Subcutaneous abdominal adipose tissue (tissue), 5 donors: ENCODE measurements around the gene SNX20.

Experiments used
- H3K27ac ChIP-seq: one replicate; pipeline ENCODE4 v1.7.0; 2013; ENCODE audit warnings: low read depth, mild to moderate bottlenecking, inconsistent platforms, low read length, moderate library complexity
- H3K27me3 ChIP-seq, 5 donors: one replicate each; pipeline ENCODE4 v1.7.0; 2013; ENCODE audit warnings: low read length in 5 of 5, inconsistent platforms in 1 of 5; ENCODE audit not compliant: control insufficient read depth in 5 of 5, insufficient read depth in 4 of 5
- H3K36me3 ChIP-seq, 5 donors: one replicate each; pipeline ENCODE4 v1.7.0; 2013; ENCODE audit warnings: low read length in 5 of 5; ENCODE audit not compliant: control insufficient read depth in 5 of 5, insufficient read depth in 5 of 5
- H3K4me1 ChIP-seq, 5 donors: one replicate each; pipeline ENCODE4 v1.7.0; 2013; ENCODE audit warnings: low read length in 5 of 5, mild to moderate bottlenecking in 3 of 5, moderate library complexity in 1 of 5; ENCODE audit not compliant: control insufficient read depth in 5 of 5, insufficient read depth in 5 of 5
- H3K4me3 ChIP-seq, 5 donors: one replicate each; pipeline ENCODE4 v1.7.0; 2013; ENCODE audit warnings: low read length in 5 of 5, low read depth in 1 of 5
- H3K9ac ChIP-seq, 5 donors: one replicate each; pipeline ENCODE4 v1.7.0; 2013; ENCODE audit warnings: low read length in 5 of 5, mild to moderate bottlenecking in 4 of 5, moderate library complexity in 3 of 5
- H3K9me3 ChIP-seq, 5 donors: one replicate each; pipeline ENCODE4 v1.7.0; 2013; ENCODE audit warnings: low read length in 5 of 5; ENCODE audit not compliant: control insufficient read depth in 5 of 5
- donor health status: healthy.
- donor health status: healthy.
- donor health status: healthy.
- donor health status: healthy.
- donor health status: healthy.

The SNX20 gene

DNA sequence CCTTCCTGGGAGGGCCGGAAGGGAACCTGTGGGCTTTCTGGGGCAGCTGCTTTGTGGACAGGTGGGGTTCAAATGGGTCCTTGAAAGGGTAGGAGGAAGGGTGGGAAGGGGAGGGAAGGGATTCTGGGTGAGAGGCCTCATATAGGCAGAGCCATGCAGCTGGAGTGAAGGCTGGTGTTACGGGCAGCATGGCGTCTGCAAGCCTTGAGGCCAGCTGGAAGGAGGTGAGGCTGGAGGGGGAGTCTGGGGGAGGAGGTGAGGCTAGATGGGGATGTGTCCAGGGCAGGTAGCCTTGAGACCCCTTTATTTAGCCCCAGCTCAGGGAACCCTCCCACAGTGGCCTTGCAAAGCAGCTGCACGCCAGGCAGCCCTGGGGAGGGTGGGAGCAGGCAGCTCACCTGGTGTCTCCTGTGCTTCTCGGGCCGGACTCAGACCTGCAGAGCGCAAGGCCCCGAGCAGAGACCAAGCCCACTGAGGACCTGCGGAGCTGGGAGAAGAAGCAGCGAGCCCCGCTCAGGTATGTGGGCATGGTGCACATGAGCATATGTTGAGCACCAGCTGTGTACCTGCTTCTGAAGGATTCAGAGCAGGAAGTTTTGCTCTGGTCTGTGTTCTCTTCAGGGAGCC lies 50.6 kb downstream of the SNX20 start:
- Histone ChIP-seq H3K27me3 (peaks cover 0 to 4% (median 0%) of the 10 kb centered on the region in 5 donors), H3K4me3 (no peak overlapping the region), H3K4me1 (peaks cover 0 to 8% (median 7%) of the 10 kb centered on the region in 5 donors), H3K9ac (no peak overlapping the region), H3K9me3 (no peaks in the 10 kb centered on the region), H3K36me3 (no peaks in the 10 kb centered on the region), H3K27ac (no peak overlapping the region)

DNA sequence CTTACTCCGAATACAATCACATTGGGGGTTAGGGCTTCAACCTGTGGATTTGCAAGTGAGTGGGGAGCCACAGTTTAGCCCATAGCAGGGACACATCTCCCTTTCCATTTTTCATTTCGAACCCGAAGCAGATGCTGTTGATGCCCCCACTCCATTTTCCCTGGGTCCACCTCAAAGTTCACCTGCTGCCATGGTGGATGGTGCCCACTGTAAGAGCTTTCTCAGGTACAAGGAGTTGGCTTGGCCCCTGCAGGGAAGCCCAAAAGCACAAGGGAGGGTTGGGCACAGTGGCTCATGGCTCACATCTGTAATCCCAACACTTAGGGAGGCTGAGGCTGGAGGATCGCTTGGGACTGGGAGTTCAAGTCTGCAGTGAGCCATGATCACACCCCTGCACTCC lies 51.8 kb downstream of the SNX20 start:
- H3K4me1 ChIP-seq: peaks cover 0 to 8% (median 7%) of the 10 kb centered on the region in 5 donors
- no peak overlapping the region for H3K27ac ChIP-seq
- H3K4me3 ChIP-seq: no peak overlapping the region
- H3K27me3 ChIP-seq: peaks cover 0 to 4% (median 0%) of the 10 kb centered on the region in 5 donors
- no peaks in the 10 kb centered on the region for H3K36me3 ChIP-seq
- no peaks in the 10 kb centered on the region for H3K9me3 ChIP-seq
- H3K9ac ChIP-seq: no peak overlapping the region

DNA sequence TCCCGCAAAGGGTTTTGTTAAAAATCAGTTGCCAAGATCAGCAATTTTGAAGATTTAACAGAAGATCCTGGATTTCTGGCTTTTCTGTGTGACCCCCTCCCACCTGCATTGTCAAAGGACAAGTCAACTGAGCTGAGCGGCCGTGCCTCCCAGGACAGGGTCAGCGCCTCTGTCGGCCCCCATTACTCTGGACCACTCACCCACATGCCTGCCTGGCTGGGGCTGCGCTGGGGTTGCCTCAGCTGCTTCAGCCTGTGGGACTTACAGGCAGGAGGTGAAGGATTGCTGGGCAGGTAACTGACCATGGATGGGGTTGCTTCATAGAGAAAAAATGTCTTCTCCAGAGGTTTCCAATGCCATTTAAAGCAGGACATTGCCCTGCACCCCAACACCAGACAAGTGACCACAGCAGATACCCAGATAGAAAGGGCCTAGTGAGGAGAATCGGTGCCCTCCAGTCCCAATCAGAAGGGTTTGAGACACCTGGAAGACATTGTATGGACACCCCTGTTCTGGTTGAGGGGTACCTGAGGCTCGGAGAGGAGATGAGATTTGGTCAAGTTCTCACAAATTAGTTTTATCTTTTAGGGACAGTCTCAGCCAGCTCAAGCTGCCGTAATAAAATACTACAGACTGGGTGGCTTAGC lies 52.8 kb downstream of the SNX20 start:
- Histone ChIP-seq H3K27me3 (peaks cover 0 to 4% (median 0%) of the 10 kb centered on the region in 5 donors), H3K4me3 (no peak overlapping the region), H3K36me3 (no peaks in the 10 kb centered on the region), H3K4me1 (peaks cover 0 to 8% (median 7%) of the 10 kb centered on the region in 5 donors), H3K9me3 (no peaks in the 10 kb centered on the region), H3K27ac (no peak overlapping the region), H3K9ac (no peak overlapping the region)

GRCh38 chr16:50627419-50627818 lies 53.7 kb downstream of the SNX20 start:
- Histone ChIP-seq H3K4me1 (peaks cover 0 to 8% (median 7%) of the 10 kb centered on the region in 5 donors), H3K27me3 (peaks cover 0 to 4% (median 0%) of the 10 kb centered on the region in 5 donors), H3K9ac (no peak overlapping the region), H3K9me3 (no peaks in the 10 kb centered on the region), H3K27ac (no peak overlapping the region), H3K4me3 (no peak overlapping the region), H3K36me3 (no peaks in the 10 kb centered on the region)

- no peak overlapping the region for H3K9ac ChIP-seq
- H3K4me1 ChIP-seq: peaks cover 0 to 8% (median 7%) of the 10 kb centered on the region in 5 donors
- H3K27me3 ChIP-seq: peaks cover 0 to 4% (median 0%) of the 10 kb centered on the region in 5 donors
- no peaks in the 10 kb centered on the region for H3K36me3 ChIP-seq
- no peak overlapping the region for H3K27ac ChIP-seq
- no peaks in the 10 kb centered on the region for H3K9me3 ChIP-seq
- H3K4me3 ChIP-seq: no peak overlapping the region
Measured at GRCh38 chr16:50626868-50627267, 54.2 kb downstream of the SNX20 start.

- no peak overlapping the region for H3K27ac ChIP-seq
- no peaks in the 10 kb centered on the region for H3K9me3 ChIP-seq
- H3K4me3 ChIP-seq: no peak overlapping the region
- H3K4me1 ChIP-seq: peaks cover 0 to 8% (median 7%) of the 10 kb centered on the region in 5 donors
- H3K9ac ChIP-seq: no peak overlapping the region
- no peaks in the 10 kb centered on the region for H3K36me3 ChIP-seq
- peaks cover 0 to 4% (median 0%) of the 10 kb centered on the region in 5 donors for H3K27me3 ChIP-seq
Measured at GRCh38 chr16:50625374-50625773, 55.7 kb downstream of the SNX20 start.

DNA sequence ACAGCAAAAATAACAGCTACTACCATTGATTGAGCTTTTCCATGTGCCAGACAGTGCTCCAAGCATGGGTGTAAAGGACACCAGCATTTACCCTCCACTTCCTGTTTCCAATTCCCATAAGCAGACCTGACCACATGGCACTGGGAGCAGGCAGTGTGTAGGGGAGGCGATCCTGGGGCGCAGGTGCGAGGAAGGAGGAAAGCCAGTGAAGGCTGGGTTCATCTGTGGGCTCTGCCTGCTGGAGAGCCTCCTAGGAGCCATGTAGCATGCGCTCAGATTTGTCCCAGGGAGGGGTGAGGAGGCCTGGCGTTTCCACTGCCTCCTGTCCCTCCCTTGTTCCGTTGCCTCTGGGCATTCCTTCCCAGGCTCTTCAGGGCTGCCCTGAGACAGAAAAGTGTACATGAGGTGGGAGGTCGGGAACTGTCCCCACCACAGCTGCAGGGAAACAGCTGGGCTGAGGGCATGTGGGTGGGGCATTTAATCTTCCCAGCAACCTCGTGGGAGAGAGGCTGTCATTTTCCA lies 56.6 kb downstream of the SNX20 start:
- H3K4me1 ChIP-seq: peaks cover 0 to 8% (median 7%) of the 10 kb centered on the region in 5 donors
- H3K27me3 ChIP-seq: peaks cover 0 to 4% (median 0%) of the 10 kb centered on the region in 5 donors
- no peak overlapping the region for H3K27ac ChIP-seq
- H3K9ac ChIP-seq: no peak overlapping the region
- H3K4me3 ChIP-seq: no peak overlapping the region
- H3K9me3 ChIP-seq: no peaks in the 10 kb centered on the region
- H3K36me3 ChIP-seq: no peaks in the 10 kb centered on the region

- no peak overlapping the region for H3K4me3 ChIP-seq
- H3K9me3 ChIP-seq: no peaks in the 10 kb centered on the region
- peaks cover 0 to 8% (median 7%) of the 10 kb centered on the region in 5 donors for H3K4me1 ChIP-seq
- no peak overlapping the region for H3K27ac ChIP-seq
- no peaks in the 10 kb centered on the region for H3K36me3 ChIP-seq
- peaks cover 0 to 4% (median 0%) of the 10 kb centered on the region in 5 donors for H3K27me3 ChIP-seq
- no peak overlapping the region for H3K9ac ChIP-seq
Measured at GRCh38 chr16:50622643-50623369, 58.3 kb downstream of the SNX20 start.

- Histone ChIP-seq H3K36me3 (no peaks in the 10 kb centered on the region), H3K4me1 (peaks cover 0 to 2% (median under 1%) of the 10 kb centered on the region in 5 donors), H3K9ac (no peak overlapping the region), H3K9me3 (no peaks in the 10 kb centered on the region), H3K27ac (no peak overlapping the region), H3K4me3 (no peak overlapping the region), H3K27me3 (no peaks in the 10 kb centered on the region)
Measured at GRCh38 chr16:50622029-50622428, 59.1 kb downstream of the SNX20 start.
